22Rv1 (cell line): ENCODE results near the gene PLB1.

Experiments used
- ZFX ChIP-seq: fragments of 450-650 bp; IDR thresholded peaks from 2 replicates; pipeline ENCODE4 v1.6.1; 2017; ENCODE audit warnings: antibody characterized with exemption, borderline replicate concordance
- TF ChIP-seq, protein P1 (sequence below): fragments of 450-650 bp; IDR thresholded peaks from 2 replicates; pipeline ENCODE4 v1.5.1; 2017; ENCODE audit warnings: mild to moderate bottlenecking

DNA sequence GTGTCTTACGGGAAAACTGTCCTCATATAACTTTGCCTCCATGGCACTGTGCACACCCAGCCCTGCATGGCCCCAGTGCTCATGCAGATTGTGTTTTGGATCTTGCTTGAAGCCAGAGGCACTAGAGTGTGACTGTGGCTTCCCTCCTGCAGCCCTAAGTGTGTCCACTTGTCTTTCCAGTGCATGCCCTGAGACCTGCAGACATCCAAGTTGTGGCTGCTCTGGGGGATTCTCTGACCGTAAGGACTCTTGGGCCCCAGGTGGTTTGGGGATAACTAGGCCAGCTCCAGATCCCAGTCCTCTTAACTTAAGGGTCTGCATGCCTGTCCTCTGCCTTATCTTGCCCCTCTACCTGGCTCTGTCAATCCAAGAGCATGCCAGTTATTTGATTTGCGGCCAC, 96.6 kb downstream of the PLB1 start:
- TF ChIP-seq, protein P1, sequence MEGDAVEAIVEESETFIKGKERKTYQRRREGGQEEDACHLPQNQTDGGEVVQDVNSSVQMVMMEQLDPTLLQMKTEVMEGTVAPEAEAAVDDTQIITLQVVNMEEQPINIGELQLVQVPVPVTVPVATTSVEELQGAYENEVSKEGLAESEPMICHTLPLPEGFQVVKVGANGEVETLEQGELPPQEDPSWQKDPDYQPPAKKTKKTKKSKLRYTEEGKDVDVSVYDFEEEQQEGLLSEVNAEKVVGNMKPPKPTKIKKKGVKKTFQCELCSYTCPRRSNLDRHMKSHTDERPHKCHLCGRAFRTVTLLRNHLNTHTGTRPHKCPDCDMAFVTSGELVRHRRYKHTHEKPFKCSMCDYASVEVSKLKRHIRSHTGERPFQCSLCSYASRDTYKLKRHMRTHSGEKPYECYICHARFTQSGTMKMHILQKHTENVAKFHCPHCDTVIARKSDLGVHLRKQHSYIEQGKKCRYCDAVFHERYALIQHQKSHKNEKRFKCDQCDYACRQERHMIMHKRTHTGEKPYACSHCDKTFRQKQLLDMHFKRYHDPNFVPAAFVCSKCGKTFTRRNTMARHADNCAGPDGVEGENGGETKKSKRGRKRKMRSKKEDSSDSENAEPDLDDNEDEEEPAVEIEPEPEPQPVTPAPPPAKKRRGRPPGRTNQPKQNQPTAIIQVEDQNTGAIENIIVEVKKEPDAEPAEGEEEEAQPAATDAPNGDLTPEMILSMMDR = no peak
- TF ChIP-seq ZFX = no peak
